Osteoblast (primary cell): Measurements from ENCODE around the gene IQCE. TPM values are rescaled to one million over a fixed set of nuclear protein-coding genes. Genes with fewer than 3 reads are reported as not detected.

Source experiments
- DNase-seq: peaks from one replicate; pipeline ENCODE4 v3.0.0; 2011; ENCODE audit warnings: low spot score, mixed read lengths; ENCODE audit not compliant: insufficient read length; ENCODE audit errors: missing footprints
- H2AFZ ChIP-seq: 2 replicates; pipeline ENCODE4 v1.6.0; 2011; ENCODE audit warnings: mild to moderate bottlenecking, low read length
- H3K27ac ChIP-seq: 2 replicates; pipeline ENCODE4 v1.5.1; 2011; ENCODE audit warnings: mild to moderate bottlenecking, low read depth, low read length, moderate library complexity
- H3K27me3 ChIP-seq: 2 replicates; pipeline ENCODE4 v1.6.0; 2012; ENCODE audit warnings: mild to moderate bottlenecking, control low read depth, inconsistent platforms, low read length, moderate library complexity; ENCODE audit not compliant: insufficient read depth
- H3K36me3 ChIP-seq: 2 replicates; pipeline ENCODE4 v1.5.1; 2011; ENCODE audit warnings: mild to moderate bottlenecking, low read length, control low read depth, moderate library complexity; ENCODE audit not compliant: insufficient read depth
- H3K4me1 ChIP-seq: 2 replicates; pipeline ENCODE4 v1.5.1; 2011; ENCODE audit warnings: mild to moderate bottlenecking, low read length, control low read depth, moderate library complexity; ENCODE audit not compliant: insufficient read depth
- H3K4me2 ChIP-seq: 2 replicates; pipeline ENCODE4 v1.6.0; 2011; ENCODE audit warnings: mild to moderate bottlenecking, low read length; ENCODE audit not compliant: insufficient read depth
- H3K4me3 ChIP-seq: fragments of 200-600 bp; sonication (generic); 3 replicates; pipeline ENCODE4 v1.5.1; 2012; ENCODE audit warnings: mild to moderate bottlenecking, low read length, inconsistent platforms; ENCODE audit not compliant: insufficient read depth
- H3K79me2 ChIP-seq: 2 replicates; pipeline ENCODE4 v1.6.0; 2012; ENCODE audit warnings: mild to moderate bottlenecking, low read length, control low read depth, inconsistent platforms; ENCODE audit not compliant: insufficient read depth
- H3K9me3 ChIP-seq: 2 replicates; pipeline ENCODE4 v1.5.1; 2011; ENCODE audit warnings: low read depth, low read length, control low read depth
- H4K20me1 ChIP-seq: 2 replicates; pipeline ENCODE4 v1.6.0; 2012; ENCODE audit warnings: mild to moderate bottlenecking, low read length, control low read depth; ENCODE audit not compliant: insufficient read depth
- total RNA-seq: library from RNA; depleted of rRNA; stranded (reverse); fragments of >200 nt; gene quantifications from 2 replicates; pipeline ENCODE4 v1.2.3, GENCODE V29; 2012
- TF ChIP-seq, protein P1 (sequence below): IDR thresholded peaks from 2 replicates; pipeline ENCODE4 v1.5.1; 2011; ENCODE audit warnings: mild to moderate bottlenecking, low read depth, low read length, moderate library complexity; ENCODE audit errors: extremely low read depth

IQCE gene
- total RNA-seq, 1 donor: 18.8 TPM

DNA sequence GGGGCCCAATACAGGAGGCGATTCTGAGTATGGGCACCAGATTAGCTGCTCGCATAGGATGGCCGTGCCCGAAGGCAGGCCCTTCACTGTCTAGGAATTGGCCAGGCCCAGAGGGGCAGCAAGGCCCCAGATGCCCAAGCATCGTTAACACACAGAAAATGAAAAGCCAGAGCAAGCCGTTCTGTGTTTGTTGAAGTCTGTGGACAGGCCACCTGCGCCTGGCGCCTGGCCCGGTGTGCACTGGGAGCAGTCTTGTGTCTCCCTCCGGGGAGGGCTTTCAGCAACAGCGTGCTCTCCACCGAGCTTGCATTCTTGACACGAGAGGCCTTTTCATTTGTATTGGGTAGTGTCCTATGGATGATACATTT is 38.5 kb downstream of the IQCE start:
- DNase-seq: peak; percentile 73
- no peaks in the 10 kb centered on the region for H4K20me1 ChIP-seq
- no peak overlapping the region for H2AFZ ChIP-seq
- no peaks in the 10 kb centered on the region for H3K27me3 ChIP-seq
- no peaks in the 10 kb centered on the region for H3K79me2 ChIP-seq
- H3K4me2 ChIP-seq: no peak overlapping the region
- H3K9me3 ChIP-seq: no peaks in the 10 kb centered on the region
- peaks cover 23% of the 10 kb centered on the region for H3K36me3 ChIP-seq
- H3K4me1 ChIP-seq: no peaks in the 10 kb centered on the region
- no peak overlapping the region for H3K4me3 ChIP-seq
- H3K27ac ChIP-seq: no peak overlapping the region
- TF ChIP-seq, protein P1, sequence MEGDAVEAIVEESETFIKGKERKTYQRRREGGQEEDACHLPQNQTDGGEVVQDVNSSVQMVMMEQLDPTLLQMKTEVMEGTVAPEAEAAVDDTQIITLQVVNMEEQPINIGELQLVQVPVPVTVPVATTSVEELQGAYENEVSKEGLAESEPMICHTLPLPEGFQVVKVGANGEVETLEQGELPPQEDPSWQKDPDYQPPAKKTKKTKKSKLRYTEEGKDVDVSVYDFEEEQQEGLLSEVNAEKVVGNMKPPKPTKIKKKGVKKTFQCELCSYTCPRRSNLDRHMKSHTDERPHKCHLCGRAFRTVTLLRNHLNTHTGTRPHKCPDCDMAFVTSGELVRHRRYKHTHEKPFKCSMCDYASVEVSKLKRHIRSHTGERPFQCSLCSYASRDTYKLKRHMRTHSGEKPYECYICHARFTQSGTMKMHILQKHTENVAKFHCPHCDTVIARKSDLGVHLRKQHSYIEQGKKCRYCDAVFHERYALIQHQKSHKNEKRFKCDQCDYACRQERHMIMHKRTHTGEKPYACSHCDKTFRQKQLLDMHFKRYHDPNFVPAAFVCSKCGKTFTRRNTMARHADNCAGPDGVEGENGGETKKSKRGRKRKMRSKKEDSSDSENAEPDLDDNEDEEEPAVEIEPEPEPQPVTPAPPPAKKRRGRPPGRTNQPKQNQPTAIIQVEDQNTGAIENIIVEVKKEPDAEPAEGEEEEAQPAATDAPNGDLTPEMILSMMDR: no peak

DNA sequence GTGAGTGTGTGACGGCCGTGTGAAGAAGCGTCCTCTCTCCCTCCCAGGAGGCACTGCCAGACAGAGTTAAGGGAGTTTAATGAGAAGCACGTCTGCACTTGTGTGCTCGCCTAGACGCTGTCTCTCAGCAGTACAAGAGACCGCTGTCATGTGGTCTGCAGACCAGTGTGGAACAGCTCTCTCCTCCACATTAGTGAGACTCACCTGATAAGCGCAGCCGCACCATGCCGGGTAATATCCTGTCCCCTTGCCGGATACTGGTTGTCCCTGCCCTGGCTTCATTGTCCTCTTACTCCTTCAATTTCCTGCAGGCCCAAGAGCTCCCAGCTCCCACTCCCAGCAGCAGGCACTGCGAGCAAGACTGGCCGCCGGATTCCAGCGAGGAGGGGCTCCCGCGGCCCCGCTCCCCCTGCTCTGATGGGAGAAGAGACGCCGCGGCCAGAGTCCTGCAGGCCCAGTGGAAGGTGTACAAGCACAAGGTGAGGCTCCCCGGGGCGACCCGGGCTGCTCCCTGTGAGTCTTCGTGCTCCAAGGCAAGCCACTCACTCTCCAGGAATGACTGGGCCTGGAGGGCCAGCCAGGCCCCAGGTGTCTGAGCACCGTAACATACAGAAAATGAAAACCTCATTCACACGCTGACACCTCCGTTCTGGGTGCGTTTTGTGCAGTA is 39.5 kb downstream of the IQCE start:
- TF ChIP-seq, protein P1: no peak
- Histone ChIP-seq H3K9me3 (no peaks in the 10 kb centered on the region), H3K4me3 (no peak overlapping the region), H3K36me3 (peaks cover 22% of the 10 kb centered on the region), H3K79me2 (no peaks in the 10 kb centered on the region), H3K27ac (no peak overlapping the region), H3K4me2 (no peak overlapping the region), H2AFZ (no peak overlapping the region), H3K4me1 (no peaks in the 10 kb centered on the region), H3K27me3 (no peaks in the 10 kb centered on the region), H4K20me1 (no peaks in the 10 kb centered on the region)
- DNase-seq: peak; percentile 62

DNA sequence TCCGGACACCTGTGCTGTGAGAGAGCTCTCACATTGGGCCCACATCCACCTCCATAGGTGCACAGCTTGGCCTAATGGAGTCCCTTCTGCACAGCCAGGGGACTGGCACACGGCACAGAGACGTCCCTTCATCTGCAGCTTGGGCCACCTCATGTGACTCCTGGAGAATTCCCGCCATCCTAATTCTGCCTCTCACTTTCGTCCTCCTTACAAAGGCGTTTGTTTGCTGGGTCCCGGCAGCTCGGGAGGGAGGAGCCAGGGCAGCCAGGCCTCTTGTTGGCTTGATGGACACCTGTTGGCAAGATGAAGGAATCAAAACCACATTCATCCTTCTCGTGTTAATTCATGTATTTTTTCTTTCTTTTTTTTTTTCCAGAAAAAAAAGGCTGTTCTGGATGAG is 42.3 kb downstream of the IQCE start:
- no peaks in the 10 kb centered on the region for H3K9me3 ChIP-seq
- H2AFZ ChIP-seq: no peak overlapping the region
- no peaks in the 10 kb centered on the region for H3K27me3 ChIP-seq
- DNase-seq: peak; percentile 58
- H3K36me3 ChIP-seq: peaks cover 16% of the 10 kb centered on the region
- TF ChIP-seq, protein P1: no peak
- H3K27ac ChIP-seq: no peak overlapping the region
- H3K4me3 ChIP-seq: no peak overlapping the region
- no peaks in the 10 kb centered on the region for H3K4me1 ChIP-seq
- H4K20me1 ChIP-seq: no peaks in the 10 kb centered on the region
- H3K4me2 ChIP-seq: no peak overlapping the region
- H3K79me2 ChIP-seq: no peaks in the 10 kb centered on the region

DNA sequence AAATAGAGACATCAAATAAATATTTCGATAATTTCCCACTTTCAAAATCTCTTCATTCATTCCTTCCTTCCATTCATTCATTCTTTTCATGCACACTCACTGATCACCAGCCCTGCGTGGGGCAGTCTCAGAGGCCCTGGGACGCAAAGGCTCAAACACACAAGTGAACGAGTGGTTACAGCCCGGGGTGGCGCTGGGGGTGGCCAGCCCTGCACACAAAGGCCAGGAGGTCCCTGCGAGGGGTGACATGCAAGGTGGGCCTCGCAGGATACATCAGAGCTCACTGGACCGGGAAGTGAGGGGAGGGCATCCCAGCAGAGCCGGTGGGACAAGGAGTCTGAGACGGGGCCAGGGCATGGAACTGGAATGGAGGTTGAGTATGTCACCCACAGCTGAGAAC is 43.1 kb downstream of the IQCE start:
- no peaks in the 10 kb centered on the region for H4K20me1 ChIP-seq
- DNase-seq: peak; percentile 78
- H3K4me3 ChIP-seq: no peak overlapping the region
- H3K9me3 ChIP-seq: no peaks in the 10 kb centered on the region
- no peaks in the 10 kb centered on the region for H3K27me3 ChIP-seq
- H2AFZ ChIP-seq: no peak overlapping the region
- H3K4me1 ChIP-seq: no peaks in the 10 kb centered on the region
- H3K27ac ChIP-seq: no peak overlapping the region
- TF ChIP-seq, protein P1: no peak
- H3K36me3 ChIP-seq: peaks cover 14% of the 10 kb centered on the region
- no peak overlapping the region for H3K4me2 ChIP-seq
- H3K79me2 ChIP-seq: no peaks in the 10 kb centered on the region
